ENCODE measurements around the gene MRM1.

The MRM1 gene, protein sequence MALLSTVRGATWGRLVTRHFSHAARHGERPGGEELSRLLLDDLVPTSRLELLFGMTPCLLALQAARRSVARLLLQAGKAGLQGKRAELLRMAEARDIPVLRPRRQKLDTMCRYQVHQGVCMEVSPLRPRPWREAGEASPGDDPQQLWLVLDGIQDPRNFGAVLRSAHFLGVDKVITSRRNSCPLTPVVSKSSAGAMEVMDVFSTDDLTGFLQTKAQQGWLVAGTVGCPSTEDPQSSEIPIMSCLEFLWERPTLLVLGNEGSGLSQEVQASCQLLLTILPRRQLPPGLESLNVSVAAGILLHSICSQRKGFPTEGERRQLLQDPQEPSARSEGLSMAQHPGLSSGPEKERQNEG

DNA sequence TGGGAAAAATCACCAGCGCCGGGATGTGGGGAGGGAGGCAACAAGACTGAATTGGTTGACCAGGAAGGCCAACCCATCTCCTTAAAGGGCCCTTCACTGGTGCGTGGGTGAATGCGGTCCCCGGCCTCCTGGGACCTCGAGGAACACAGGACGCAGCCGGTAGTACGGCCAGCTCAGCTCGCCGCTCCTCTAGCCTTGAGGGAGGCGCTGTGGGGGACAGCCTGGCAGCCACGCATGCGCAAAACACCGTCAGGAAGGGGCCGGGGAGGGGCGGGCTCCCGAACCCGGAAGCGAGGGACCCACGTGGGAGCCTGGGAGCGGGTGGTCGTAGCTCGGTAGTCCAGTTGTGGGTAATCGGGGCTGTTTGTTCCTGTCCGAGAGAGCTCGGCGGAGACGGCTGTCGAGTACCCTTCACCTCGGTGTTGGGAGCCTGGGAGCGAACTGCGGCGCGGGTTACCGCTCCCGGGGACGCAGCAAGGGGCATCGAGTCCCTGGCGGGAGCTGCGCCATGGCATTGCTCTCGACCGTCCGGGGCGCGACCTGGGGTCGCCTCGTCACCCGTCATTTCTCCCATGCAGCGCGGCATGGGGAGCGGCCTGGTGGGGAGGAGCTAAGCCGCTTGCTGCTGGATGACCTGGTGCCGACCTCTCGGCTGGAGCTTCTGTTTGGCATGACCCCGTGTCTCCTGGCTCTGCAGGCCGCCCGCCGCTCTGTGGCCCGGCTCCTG is at the start of gene MRM1:
TSS of gene MRM1 (plus strand) at position 281 of the 727 bp plus-strand sequence. CDS start at position 509, 228 bp downstream.
- DNase-seq = peak; percentile 90 to 92

DNA sequence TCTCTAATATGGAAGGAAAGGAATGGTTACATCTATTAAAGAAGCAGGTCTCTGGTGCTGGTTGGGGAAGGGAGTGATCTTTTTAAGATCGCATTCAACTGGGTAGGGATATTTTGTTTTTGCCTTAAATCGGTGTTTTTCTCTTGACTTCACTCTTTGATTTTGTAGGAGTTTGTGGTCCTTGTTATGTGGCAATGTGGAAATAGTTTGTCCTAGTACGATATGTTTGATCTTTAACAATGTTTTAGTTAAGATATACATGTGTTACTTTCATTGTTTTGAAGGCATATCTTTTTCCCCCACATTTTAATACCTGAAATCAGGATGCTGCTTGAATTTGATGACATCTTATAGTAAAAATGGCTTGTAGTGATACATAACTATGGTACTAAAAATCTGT is 47.9 kb upstream of the MRM1 start:
- no peak for DNase-seq

DNA sequence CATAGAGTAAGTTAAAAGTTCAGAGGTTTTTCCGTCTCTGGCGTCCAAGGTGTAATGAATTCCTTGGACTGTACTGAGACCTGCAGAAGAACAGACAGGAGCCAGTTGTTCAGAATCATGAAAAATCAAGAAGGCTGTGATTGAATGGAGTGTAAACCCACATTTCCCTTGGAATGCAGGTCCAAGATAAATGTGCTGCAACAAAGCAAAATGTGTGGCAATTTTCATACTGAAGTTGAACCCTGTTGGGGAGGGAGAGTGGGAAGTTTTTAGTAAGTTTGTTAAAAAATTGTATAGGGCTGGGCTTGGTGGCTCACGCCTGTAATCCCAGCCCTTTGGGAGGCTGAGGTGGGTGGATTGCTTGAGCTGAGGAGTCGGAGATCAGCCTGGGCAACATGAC is 35.3 kb upstream of the MRM1 start:
- no peak for DNase-seq

DNA sequence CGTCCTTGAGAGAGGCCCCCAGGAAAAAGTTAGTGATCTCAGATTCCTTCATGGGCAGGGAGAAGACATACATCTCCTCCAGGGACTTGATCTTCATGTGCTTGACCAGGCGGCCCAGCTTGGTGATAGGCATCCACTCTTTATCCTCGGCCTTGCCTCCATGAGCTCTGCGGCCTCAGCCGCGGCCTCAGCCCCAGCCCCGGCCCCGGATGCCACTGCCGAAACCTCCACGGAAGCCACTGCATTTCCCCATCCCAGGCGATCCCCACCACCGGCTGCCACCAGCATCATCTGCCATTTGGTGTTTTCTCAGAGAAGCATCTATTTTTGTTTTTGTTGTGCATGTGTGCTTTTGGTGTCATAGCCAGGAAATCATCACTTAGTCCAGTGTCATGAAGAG is 26.4 kb upstream of the MRM1 start:
- no peak for DNase-seq

DNA sequence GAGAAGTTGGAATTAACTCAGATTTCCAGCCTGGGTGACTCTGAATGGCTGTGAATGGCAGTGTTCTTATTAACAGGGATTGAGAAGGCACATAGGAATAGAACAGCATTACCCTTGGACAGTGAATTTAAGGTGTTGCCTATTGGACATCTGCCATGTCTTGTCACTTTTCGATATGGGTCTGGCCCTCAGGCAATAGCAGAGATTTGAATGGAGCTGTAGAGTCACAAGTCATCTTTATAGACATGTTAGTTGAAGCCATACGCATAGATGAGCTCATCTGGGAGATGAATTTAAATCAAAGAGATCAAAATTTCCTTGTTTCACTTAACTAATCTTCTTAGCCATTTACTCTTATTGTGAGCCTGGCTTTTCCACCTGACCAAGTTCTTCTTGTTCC is 24.6 kb upstream of the MRM1 start:
- no peak for DNase-seq

DNA sequence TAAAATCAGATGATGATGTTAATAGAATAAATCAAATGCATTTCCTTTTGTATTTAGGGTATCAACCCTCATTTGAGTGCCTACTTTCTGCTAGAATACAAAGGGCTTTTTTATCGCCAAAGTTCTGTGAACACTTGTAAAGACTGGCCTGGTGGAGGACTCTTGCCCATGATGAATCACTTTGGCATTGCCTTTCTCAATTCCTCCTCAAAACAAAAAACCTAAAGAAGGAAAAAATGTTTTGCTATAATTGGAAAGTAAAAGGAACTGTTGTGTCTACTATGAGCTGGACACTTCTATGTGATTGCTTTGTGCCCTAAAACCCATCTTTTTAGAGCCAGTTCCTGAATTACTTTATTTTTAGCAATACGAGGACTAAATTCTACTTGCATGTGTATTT is 22.7 kb upstream of the MRM1 start:
- DNase-seq = no peak

DNA sequence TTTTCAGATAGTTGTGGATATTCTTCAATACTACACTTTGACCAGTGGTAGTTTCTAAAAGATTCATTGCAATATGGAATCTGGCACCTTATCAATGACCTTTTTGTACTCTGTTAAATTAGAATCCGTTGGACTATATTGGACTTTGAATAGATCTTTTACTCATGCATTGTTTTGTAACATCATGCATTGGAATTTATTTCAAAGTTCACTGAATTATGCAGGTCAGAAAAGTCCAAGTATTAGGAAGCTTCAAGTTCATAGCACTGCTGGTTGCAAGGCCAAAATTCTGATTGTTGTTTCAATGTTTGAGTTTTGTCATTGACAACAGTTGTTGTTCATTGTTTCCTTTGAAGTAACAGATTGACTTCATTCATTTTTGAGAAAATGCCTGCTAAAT is 17.6 kb upstream of the MRM1 start:
- no peak for DNase-seq

DNA sequence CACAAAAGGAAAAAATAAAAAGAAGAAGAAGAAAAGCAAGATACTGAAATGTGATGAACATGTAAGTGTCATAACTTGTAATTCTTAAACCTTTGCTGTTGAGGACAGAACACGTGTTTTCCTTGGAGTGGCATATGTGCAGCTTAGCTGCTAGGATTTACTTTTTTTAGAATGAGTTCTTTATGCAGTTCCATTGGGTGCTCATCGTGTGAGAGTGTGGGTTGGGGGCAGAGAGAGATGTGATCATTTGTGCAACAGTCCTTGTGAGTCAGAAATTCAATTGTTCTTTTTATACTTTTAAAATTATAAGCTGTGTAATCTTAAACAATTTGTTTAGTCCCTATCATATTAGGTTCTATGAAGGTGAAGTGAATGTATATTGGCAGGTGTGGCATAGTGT is 15.2 kb upstream of the MRM1 start:
- no peak for DNase-seq

DNA sequence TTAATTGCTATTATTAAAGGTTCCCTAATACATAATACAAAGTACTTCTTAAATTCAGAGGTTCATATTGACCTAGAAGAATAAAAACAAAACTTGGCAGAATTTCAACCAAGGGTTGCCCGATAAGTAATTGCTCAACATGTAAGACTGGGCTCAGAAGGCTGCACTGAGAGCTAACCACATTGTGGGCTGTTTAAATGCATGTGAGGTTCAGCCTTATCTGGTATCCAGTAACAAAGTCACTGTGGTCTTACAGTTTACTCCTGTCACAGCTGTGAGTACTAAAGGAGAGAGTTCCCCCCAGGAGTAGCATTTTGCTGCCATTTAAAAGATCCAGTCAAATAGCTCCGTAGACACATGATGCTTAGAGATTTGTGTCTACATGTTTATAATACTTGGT is 11.3 kb upstream of the MRM1 start:
- DNase-seq = no peak

DNA sequence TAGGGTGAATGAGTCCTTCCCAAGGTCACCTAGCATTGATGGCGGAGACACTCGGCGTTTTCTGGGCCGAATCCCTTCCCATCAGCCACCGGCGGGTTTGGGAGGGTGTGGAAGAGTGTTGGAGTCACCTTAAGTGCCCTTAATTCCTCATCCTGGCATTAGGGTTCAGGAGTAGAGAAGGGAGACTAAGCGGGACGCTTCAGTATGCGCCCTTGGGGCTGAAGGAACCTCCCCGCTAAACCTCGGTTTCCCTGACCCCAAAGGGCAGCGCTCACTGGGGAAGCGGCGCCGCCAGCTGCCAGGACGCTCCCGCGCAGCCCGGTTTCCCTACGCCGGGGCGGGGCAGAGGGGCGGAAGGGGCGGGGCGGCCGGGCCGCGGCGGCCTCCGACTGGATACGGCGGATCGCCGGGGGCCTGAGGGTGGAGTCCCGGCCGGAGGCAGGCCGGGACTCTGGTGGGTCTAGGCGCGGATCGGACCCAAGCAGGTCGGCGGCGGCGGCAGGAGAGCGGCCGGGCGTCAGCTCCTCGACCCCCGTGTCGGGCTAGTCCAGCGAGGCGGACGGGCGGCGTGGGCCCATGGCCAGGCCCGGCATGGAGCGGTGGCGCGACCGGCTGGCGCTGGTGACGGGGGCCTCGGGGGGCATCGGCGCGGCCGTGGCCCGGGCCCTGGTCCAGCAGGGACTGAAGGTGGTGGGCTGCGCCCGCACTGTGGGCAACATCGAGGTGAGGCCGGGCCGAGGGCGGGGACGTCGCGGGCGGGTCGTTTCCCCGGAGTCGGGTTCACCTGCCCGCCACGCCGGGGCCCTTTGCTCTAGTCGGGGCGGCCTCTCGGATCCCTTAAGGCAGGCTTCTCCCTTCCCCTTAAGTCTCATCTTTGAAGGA is 9.7 kb upstream of the MRM1 start, which contains the start of gene DHRS11:
TSS of gene DHRS11 (plus strand) at position 446 of the 882 bp plus-strand sequence. CDS start at position 577, 131 bp downstream.
- peak; percentile 75 to 82 for DNase-seq

DNA sequence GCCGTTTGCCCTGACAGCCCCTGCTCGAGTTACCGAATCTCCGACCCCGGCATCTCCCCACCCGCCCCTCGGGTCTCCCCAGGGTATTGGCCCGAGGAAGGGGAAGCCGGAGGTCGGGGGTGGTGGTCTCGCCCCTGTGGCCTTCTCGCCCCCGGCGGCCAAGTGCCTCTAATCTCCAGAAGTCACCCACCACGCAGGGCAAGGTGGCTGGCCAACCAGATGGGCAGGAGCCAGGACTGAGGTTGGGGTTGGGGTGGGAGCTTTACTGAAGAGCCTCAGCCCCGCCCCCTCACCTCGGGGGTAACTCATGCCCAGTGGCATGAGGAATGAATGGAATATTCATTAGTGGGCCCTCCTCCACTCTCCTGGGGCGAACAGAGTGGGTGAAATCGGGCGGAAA is 9.1 kb upstream of the MRM1 start:
- no peak for DNase-seq

DNA sequence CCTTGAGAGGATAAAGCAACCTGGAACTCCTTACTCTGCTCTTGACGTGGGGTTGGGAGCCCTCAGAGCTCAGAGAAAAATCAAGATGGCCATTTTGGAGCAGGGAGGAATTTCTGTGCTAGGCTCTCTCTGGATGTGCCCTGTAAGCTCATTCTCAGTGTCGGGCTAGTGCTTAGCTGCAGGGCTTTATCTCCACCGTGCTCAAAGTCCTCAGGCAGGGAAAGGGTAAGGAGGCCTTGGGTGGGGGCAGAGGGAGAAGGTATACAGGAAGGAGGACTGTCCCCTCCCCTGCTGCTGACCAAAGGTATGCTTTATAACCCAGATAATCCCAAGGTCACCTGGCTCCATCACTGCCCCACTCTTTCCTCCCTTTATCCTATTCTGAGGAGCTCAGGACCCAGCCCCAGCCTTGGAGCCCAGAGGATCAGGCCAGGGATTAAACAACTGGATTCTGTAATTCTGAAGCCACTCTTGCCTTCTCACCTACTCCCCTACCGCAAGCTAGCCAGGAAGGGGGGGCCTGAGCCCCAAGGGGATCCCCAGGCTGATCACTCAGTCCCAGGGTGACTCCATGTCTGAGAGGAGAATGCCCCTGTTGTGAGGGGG is 8.6 kb upstream of the MRM1 start:
- no peak for DNase-seq

DNA sequence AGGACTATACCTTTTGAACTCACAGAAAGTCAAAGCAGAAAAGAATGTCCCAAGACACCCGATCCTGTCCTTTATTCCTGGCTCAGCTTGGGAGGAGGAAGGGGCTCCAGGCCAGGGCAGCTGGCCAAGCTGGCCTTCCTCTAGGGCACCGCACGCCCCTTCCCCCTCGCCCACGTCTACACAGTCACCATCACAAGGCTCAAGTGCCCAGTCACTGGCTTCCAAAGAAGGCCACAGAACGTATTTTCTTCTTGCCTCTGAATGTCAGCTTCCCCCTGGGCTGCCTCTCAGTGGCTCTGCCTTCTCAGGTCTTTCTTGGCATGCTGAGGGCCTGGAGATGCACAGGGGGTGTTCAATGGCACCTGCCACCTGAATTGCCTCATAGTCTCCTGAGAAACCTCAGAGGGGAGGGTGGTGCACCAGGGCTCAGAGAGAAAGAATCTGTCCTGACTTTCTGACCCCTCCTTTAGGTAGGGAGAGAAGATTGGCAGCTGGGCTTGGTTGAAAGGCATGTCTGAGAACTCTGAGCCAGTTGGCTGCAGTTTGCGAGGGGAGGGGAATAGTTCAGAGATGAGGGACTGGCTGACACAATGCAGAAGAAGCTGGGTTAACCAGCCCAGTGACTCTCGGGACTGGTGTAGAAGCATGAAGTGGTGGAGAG is 7.6 kb upstream of the MRM1 start:
- DNase-seq = no peak

DNA sequence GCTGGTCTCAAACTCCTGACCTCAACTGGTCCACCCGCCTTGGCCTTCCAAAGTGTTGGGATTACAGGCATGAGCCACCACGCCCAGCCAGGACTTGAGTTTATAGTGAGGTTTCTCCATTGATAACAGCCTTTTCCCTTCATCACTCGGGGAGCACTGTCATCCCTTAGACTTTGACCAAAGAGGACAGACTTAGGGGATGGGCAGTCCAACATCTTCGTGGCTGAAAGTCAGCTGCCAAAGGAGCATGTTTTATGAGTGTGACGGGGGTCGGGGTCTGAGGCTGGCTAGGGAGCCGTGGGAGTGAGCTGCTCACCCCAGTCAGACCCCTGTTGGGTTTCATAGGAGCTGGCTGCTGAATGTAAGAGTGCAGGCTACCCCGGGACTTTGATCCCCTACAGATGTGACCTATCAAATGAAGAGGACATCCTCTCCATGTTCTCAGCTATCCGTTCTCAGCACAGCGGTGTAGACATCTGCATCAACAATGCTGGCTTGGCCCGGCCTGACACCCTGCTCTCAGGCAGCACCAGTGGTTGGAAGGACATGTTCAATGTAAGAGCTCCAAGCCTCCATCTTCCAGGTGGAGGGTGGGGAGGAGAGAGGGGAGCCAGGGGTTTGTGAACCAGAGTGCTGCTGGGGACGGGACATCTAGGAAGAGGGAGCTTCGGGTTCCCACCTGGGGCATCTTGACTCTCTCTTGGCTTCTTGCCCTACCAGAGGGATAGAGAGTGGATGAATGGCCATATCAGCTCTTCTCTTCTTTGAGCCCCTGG is 6.6 kb upstream of the MRM1 start:
- no peak for DNase-seq

DNA sequence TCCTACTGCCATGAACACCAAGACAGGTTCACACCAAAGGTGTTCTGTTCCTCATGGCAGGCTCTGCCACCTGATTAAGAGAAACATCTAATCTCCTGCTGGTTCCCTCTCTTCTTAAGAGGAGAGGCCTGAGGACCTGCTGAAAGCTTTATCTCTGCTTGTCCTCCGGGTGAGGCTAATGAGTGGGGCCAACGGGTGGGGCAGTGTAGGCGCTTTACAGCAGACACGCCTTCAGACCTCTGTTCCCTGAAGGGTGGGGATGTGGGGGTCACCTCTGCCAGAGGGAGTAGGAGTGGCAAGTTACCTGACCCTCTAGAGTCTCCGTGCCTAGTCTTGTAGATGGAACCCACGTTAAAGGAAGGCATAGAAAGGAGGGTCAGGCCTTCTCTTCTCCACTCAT is 4.2 kb upstream of the MRM1 start:
- DNase-seq = no peak

DNA sequence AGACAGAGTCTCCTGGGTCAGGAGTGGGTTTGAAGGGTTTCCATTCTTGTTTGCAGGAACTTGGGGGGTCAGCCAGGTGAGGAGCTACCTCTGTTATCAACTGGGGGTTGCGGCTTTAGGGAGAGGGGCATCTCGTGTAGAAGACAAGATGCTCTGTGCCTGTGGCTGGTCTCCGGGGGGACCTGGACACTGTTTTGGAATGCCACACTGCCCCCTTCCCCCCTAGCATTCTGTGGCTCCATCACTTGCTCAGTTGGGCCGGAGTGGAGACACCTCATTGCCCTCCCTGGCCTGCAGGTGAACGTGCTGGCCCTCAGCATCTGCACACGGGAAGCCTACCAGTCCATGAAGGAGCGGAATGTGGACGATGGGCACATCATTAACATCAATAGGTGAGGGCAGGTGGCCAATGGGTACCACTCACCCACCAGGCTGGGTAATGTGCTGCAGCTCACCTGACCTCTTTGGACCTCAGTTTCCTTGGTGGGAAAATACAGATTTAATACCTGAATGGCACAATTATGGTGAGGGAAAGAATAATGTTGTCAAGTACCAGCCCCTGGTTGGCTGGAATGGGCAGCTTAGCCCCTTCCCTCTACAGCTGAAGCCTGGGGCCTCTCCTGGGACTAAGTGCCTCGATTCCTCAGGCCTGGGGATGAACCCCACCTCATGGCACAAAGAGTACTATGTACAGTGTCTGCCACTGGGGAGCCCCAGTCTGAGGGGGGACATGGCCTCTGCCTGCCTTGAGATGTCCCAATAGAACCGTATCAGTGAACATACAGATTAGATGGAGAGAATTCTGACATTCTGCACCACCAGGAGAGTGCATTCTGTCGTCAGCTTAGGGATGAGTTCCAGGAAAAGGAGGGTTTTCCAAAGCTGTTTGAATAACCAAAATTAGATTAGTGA is 3.3 kb upstream of the MRM1 start:
- DNase-seq = no peak

DNA sequence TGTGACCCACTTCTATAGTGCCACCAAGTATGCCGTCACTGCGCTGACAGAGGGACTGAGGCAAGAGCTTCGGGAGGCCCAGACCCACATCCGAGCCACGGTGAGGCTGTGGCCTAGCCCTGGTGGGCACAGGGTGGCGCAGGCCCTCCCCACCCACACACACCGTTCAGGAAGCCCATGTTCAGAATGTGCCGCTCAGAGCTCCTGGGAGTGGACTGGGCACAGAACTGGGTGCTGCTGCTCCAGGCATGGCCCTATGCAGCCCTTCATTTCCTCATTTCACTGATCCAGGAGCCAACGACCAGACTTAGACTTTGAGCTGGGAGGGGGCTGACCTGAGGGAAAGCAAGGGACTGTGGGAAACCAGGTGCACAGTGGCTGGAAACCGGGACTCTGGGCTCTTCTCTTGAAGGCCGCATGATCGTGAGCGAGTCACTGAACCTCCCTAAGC is 2.4 kb upstream of the MRM1 start:
- DNase-seq = no peak

DNA sequence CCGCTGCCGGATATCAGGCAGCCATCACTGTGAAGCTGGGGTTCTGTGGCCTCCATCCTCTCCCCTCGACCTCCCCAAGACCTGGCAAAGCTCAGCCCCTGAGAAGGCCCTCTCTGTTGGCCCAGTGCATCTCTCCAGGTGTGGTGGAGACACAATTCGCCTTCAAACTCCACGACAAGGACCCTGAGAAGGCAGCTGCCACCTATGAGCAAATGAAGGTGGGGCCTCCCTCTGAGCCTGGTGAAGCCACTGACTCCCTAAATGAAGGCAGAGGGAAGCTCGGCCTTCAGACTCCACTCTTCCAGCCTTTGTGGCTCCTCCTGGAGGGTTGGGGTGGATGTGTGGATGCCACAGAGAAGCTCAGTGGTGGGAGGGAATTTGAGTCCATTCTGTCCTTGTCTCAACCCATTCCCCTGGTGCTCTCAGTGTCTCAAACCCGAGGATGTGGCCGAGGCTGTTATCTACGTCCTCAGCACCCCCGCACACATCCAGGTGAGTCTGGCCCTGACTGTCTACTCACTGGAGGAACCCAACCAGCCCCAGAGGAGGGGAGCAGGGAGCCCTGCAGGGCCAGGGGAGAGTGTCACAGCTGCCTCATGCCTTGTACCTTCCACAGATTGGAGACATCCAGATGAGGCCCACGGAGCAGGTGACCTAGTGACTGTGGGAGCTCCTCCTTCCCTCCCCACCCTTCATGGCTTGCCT is 1.7 kb upstream of the MRM1 start:
- no peak for DNase-seq

DNA sequence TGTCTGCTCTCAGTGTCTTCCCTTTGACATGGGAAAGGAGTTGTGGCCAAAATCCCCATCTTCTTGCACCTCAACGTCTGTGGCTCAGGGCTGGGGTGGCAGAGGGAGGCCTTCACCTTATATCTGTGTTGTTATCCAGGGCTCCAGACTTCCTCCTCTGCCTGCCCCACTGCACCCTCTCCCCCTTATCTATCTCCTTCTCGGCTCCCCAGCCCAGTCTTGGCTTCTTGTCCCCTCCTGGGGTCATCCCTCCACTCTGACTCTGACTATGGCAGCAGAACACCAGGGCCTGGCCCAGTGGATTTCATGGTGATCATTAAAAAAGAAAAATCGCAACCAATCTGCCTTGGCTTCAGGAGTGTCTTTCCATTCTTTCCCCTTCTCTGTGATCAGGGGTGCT is 918 bp upstream of the MRM1 start:
- no peak for DNase-seq

DNA sequence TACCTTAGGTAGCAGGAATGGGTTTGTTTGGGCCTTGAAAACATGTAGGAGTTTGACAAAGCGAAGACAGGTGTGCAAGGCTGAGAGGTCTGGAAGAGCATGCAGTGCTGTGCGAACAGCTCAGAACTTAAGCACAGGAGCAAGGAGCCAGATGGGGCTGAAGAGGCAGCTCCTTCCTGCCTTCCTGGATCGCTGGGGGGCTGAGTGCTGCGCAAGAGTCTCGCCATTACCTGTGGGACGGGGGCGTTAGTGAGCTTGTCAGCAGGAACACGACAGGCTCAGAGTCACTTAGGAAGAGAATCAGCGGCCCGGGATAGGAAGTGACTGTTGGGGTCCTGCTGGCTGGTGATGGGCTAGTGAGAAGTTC is 464 bp upstream of the MRM1 start:
- DNase-seq = no peak
